DMS 273 (cell line): ENCODE measurements around the gene ABHD12.
"Not testable (repeated sequence)": the region's sequence is repeated elsewhere in the genome, so short reads cannot be mapped to it uniquely, and the experiment has no call there.

Experiments used
- DNase-seq: peaks from one replicate; lab custom pipeline; 2025; ENCODE audit not compliant: unreplicated experiment; lab: John Stamatoyannopoulos, UW

Gene ABHD12

DNA sequence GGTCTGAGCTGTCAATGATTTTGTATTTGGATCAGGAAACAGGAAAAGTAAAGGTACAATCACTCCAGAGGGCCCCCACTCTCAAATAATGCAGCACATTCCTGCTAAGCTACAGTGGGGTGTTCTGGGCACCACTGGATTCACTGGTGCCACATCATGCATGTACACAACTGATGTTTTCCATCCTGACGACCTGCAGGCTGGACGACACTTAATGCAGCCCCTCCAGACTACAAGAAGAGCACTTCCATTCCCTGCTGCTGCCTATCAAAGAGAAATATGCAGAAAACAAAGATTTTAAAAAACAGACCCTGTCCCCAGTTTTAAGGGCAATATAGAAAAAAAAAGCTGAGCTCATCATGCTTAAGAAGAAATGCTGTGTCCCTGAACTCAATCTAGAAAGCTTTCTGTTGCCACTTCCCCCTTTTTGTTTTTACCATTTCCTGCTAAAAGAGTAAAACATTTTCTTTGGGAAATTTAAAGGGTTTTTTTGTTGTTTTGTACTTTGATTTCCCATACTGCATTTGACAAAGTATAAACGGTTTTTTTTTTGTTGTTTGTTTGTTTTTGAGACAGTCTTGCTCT, 35.5 kb downstream of the ABHD12 start:
- no peak for DNase-seq

DNA sequence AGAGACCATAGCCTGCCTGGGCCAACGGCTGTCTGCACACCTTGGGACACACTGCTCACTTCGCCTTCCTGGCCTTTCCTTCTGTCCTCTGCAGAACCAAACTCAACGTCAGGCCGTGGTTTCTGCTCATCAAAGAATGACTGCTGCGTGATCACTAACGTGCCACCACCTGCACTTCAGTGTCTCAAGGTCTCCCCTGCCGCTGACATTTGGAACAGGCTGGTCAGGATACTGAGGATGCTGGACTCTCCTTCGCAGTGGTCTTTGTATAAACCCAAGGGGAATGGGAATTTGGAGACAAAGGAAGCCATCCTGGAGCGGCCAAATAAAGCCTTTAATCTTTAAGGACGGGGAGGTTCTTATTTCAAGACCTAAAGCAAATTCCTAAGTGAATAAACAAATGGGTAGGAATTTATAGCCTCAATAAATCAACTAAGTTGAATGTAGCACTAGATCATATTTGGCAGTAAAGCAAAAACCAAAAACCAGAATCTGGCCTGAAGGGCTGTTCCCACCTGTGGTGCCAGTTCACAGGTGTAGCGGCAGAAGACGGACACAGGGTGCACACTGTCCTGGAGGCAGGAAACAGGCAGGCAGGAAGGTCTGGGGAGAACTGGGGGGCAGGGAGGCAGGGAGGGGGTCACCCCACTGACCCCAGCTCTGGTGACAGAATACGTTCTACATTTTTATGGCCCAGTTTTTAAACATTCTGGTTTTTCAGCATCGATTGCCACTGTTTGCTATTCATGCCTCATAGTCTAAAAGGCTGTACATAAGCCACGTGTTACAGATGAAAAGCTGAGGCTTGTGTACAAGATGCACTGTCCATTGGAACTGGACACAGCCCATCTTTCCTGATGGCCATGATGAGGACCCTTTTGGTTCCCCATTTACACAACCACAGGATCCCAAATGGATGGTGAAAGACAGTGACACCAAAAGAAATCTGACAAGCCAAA, 36.6 kb downstream of the ABHD12 start:
- no peak for DNase-seq

GRCh38 chr20:25353353-25353746, 37.3 kb downstream of the ABHD12 start:
- DNase-seq, result no peak

GRCh38 chr20:25352746-25353145, 37.9 kb downstream of the ABHD12 start:
- no peak for DNase-seq

DNA sequence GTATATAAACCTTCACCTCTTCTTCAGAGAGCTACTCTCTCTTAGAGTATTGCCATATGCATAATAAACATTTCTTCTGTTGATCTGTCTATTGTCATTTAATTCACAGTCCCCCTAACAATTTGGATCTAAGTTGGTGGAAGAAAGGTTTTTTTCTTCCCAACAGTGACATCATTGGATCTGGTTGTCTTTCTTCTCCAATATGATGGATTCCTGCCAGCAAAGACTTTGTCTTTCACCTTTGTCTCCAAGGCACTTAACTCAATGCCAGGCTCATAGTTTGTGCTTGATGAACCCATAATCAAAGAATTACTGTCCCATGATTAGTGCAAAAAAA, 39.6 kb downstream of the ABHD12 start:
- no peak for DNase-seq

DNA sequence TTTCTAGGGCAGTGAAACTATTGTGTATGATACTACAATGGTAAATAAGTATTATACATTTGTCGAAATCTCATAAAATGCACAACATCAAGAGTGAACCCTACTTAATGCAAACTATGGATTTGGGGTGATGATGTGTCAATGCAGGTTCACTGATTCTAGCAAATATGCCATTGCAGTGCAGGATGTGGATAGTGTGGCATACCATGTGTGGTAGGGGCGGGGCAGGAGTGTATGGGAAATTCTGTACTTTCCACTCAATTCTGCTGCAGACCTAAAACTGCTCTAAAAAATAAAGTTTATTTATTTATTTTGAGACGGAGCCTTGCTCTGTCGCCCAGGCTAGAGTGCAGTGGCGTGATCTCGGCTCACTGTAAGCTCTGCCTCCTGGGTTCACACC, 44.3 kb downstream of the ABHD12 start:
- DNase-seq, result no peak

DNA sequence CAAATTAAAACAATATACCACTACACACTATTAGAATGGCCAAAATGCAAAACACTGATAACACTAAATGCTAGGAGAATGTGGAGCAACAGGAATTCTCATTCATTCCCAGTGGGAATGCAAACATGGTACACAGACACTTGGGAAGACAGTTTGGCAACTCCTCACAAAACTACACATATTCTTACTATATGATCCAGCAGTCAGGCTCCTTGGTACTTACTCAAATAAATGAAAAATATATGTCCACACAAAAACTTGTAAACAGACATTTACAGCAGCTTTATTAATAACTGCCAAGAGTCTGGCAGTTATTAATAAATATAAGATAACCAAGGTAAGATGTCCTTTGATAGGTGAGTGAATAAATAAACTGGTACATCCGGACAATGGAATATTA, 44.9 kb downstream of the ABHD12 start:
- no peak for DNase-seq

DNA sequence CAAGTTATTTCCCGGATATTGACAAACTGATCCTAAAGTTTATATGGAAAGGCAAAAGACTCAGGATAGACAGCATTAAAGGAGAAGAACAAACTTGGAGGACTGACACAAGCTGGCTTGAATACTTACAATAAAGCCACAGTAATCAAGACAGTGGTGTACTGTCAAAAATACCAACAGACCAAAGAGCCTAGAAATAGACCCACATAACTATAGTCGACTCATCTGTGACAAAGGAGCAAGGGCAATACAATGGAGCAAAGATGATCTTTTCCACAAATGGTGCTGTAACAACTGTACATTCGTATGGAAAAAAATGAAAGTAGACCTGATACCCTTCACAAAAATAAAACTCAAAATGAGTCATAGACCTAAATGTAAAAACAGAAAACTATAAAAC, 46.0 kb downstream of the ABHD12 start:
- no peak for DNase-seq

DNA sequence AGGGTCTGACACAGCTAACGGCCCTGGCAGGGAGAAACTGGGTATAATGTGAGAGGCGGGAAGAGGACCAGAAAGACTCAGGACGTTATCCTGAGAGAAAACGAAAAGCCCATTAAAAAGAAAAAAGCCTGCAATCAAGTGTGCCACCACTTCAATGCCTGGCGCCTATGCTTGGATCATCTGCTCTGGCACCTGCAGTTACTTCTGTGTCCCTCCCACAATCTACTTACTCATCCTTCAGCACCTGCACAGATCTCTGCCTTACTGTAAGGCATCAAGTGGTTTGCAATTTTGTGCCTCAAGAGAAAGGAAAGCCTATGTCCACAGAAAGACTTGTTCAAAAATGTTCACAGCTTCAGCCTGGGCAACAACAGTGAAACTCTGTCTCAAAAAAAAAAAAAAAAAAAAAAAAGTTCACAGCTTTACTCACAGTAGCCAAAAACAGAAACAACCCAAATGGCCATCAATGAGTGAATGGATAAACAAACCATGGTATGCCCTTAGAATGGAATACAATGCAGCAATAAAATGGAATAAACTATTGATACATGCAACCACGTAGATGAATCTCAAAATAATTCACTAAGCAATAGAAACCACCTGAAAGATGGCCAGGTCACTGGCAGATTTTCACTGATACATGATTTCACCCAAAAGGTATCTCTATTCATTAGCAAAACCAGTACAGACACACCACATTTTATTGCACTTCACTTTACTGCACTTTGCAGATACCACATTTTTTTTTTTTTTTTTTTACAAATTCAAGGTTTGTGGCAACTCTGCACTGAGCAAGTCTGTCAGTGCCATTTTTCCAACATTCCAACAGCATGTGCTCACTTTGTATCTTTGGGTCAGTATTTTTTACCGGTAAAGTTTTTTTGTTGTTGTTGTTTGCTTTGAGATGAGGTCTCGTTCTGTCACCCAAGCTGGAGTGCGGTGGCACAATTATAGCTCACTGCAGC, 48.6 kb downstream of the ABHD12 start:
- DNase-seq, result no peak

GRCh38 chr20:25340380-25340779, 50.3 kb downstream of the ABHD12 start:
- DNase-seq, result no peak

GRCh38 chr20:25339608-25340007, 51.0 kb downstream of the ABHD12 start:
- DNase-seq, result no peak

GRCh38 chr20:25338112-25339023, 52.3 kb downstream of the ABHD12 start:
- DNase-seq, result no peak

DNA sequence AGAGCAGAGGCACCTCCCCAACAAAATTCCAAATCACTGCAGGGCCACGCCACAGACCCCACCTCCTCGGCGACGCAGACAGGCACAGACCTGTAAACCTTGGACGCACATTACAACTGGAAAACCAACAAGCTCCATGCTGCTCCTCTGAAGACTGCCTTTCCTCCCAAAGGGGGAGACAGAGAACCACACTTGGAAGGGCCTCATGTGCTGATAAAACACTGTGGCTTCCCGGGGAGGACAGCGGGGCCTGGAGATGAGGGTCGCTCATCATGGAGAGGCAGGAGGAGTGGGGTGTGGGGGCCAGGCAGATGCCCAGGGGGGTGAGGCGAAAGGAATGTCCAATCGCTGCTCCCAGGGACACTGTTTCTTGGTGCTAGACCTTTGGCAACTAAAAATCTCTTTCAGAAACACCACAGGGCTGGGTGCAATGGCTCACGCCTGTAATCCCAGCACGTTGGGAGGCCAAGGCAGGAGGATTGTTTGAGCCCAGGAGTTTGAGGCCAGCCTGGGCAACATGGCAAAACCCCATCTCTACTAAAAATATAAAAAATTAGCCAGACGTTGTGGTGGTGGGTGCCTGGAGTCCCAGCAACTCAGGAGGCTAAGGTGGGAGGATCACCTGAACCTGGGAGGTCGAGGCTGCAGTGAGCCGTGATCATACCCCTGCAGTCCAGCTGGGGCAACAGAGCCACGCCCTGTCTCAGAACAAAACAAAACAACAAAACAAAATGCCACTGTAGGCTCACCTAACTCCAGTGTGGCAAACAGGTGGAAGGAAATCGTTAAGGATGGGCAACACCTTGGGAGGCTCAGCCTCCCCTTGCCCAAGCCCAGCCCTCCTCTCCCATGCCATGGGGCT, 53.8 kb downstream of the ABHD12 start:
- peak; percentile 56 for DNase-seq

GRCh38 chr20:25334972-25335371, 55.7 kb downstream of the ABHD12 start:
- not testable (repeated sequence) for DNase-seq

DNA sequence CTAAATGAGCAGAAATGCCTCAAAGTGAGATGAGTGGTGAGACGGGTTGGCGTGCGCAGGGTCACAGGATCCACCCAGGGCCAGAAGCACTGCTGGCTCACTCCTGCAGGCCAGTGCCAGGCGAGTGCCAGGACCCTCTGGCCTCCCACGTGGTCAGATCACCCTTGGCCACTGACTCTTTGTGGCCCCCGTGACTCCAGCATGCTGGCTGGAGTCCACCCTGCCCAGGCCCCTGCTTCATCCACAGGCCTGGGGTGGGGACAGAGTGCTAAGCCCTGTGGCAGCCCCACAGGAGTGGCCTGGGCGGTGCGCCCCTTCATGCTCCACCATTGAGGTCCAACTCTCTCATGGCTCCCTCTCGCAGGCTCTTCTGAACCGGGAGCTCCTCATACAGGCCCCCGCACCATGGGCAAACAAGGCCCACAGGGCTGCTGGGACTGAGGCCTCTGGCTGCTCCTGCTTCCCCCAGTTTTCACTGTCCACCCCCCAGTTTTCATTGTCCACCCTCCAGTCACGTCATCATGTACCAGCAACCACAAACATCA, 61.6 kb downstream of the ABHD12 start:
- DNase-seq, result no peak

GRCh38 chr20:25327521-25328235, 63.0 kb downstream of the ABHD12 start:
- DNase-seq, result no peak

DNA sequence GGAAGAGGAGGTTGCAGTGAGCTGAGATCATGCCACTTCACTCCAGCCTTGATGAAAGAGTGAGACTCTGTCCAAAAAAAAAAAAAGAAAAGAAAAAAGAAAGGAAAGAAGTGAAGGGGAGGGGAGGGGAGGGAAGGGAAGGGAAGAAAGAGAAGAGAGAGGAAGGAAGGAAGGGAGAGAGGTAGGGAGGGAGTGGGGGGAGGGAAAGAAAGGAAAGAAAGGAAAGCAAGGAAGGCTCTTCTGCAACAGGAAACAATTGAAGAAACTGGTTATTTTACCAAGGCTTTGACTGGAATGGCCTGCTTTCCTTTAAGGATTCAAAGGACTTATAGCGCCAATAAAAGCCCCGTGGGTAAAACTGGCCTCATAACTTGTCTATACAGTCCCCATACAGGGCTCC, 64.6 kb downstream of the ABHD12 start:
- no peak for DNase-seq

DNA sequence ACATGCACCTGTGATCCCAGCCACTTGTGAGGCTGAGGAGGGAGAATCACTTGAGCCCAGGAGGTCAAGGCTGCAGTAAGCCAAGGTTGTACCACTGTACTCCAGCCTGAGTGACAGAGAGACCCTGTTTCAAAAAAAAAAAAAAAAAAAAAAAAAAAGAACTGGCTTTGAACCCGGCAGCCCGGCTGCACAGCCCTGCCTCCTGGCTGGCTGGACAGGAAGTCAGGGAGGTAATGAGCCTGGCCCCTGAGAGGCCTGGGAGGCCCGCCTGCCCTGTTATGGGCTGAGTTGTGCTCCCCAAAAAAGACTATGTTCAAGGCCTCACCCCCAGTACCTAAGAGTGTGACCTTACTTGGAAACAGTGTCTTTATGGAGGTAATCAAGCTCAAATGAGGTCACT, 65.6 kb downstream of the ABHD12 start:
- DNase-seq, result no peak

DNA sequence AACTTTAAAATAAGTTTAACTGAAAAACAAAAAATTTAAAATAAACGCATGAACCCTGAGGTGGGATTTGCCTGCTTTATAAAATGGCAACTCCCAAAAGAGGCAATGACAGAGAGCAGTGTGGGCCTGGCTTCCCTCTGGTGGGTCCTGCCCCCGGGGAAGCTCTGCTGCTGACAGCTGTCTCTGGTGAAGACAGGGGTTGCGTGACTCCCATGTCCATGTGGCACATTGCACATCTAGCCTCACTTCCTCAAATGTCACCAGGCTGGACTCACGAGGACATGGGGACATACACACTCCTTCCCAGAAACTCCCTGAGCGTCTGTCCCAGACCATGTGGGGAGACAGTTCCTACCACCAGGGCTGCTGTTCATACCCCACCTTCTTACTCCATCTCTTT, 66.2 kb downstream of the ABHD12 start:
- no peak for DNase-seq
